ENCODE measurements around the gene ARHGAP5.
"Not testable (repeated sequence)": the region's sequence is repeated elsewhere in the genome, so short reads cannot be mapped to it uniquely, and the experiment has no call there.

Gene ARHGAP5

GRCh38 chr14:32126899-32127730 is 50.0 kb downstream of the ARHGAP5 start:
- not testable (repeated sequence) for DNase-seq

GRCh38 chr14:32127731-32128654 is 50.9 kb downstream of the ARHGAP5 start:
- DNase-seq = not testable (repeated sequence)

- DNase-seq = no peak
These were observed 51.6 kb downstream of the ARHGAP5 start for GRCh38 chr14:32128703-32129102.

GRCh38 chr14:32129124-32129523 is 52.0 kb downstream of the ARHGAP5 start:
- DNase-seq = peak; percentile 65

GRCh38 chr14:32131689-32132088 is 54.6 kb downstream of the ARHGAP5 start:
- not testable (repeated sequence) for DNase-seq

- DNase-seq = peak; percentile 86
These were observed 57.5 kb downstream of the ARHGAP5 start for GRCh38 chr14:32134448-32135097.

GRCh38 chr14:32136027-32136825 is 59.1 kb downstream of the ARHGAP5 start:
- DNase-seq = peak; percentile 2

- no peak for DNase-seq
These were observed 60.2 kb downstream of the ARHGAP5 start for GRCh38 chr14:32137313-32137712.

- DNase-seq = no peak
These were observed 60.8 kb downstream of the ARHGAP5 start for GRCh38 chr14:32137892-32138291.

GRCh38 chr14:32142341-32142740 is 65.2 kb downstream of the ARHGAP5 start:
- DNase-seq = no peak

GRCh38 chr14:32142754-32143437 is 65.8 kb downstream of the ARHGAP5 start:
- DNase-seq = no peak

GRCh38 chr14:32150392-32150791 is 73.3 kb downstream of the ARHGAP5 start:
- DNase-seq = no peak

GRCh38 chr14:32166029-32166428 is 88.9 kb downstream of the ARHGAP5 start:
- DNase-seq = no peak

- no peak for DNase-seq
These were observed 89.8 kb downstream of the ARHGAP5 start for GRCh38 chr14:32166924-32167323.

- DNase-seq = no peak
These were observed 90.8 kb downstream of the ARHGAP5 start for GRCh38 chr14:32167907-32168306.

GRCh38 chr14:32169191-32169590 is 92.1 kb downstream of the ARHGAP5 start:
- no peak for DNase-seq

GRCh38 chr14:32171469-32171868 is 94.4 kb downstream of the ARHGAP5 start:
- DNase-seq = no peak

- no peak for DNase-seq
These were observed 106.3 kb downstream of the ARHGAP5 start for GRCh38 chr14:32183151-32184058.

- no peak for DNase-seq
These were observed 108.0 kb downstream of the ARHGAP5 start for GRCh38 chr14:32185097-32185496.

- DNase-seq = no peak
These were observed 109.1 kb downstream of the ARHGAP5 start for GRCh38 chr14:32186248-32186647.

GRCh38 chr14:32189811-32190210 is 112.7 kb downstream of the ARHGAP5 start:
- DNase-seq = no peak

Data from fibroblast of skin of right biceps (primary cell).